Measurements from ENCODE around the gene TSPAN11.

Gene TSPAN11

DNA sequence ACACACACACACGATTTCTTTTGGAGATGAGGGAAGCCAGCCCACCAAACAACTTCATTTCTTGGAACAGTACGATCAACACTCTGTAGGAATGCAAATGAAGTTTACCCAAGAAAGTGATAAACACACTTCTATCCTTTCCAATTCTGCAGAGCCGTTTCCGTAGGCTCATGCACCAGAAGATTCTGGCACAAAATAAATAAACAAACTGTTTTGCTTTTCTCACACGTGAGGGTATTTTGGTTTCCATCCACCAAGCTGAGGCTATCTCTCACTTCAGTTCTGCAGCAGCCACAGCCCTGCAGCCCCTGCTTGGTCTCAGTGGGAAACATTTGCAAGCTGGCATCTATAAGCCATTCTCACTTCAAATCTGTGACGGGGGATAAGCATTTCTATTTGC is 15.3 kb upstream of the TSPAN11 start:
- Histone ChIP-seq H3K36me3 (no peaks in the 10 kb centered on the region), H3K9me3 (no peaks in the 10 kb centered on the region), H3K4me3 (no peak overlapping the region), H4K20me1 (no peaks in the 10 kb centered on the region), H3K4me1 (no peaks in the 10 kb centered on the region), H3K4me2 (no peak overlapping the region), H3K9ac (no peak overlapping the region), H3K27me3 (no peaks in the 10 kb centered on the region), H3K27ac (no peak overlapping the region)
- no peak for TF ChIP-seq Cebpa-rat (IDR thresholded peaks at IDR 0.05)

DNA sequence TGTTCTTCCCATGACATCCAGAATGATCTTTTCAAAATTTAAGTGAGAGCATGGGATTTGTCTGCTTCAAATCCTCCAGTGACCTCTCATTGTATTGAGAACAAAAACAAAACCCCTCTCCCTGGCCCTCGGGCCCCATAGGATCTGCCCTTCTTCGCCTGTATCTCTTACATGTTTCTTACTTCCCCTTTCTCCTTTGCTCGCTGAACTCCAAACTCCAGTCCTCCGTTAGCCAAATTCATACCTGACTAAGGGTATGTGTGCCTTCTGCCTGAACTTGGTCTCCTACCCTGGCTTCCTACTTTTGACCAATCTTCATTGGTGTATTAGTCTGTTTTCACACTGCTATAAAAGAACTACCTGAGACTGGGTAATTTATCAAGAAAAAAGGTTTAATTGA is 13.2 kb upstream of the TSPAN11 start:
- H3K4me3 ChIP-seq: no peak overlapping the region
- H3K9me3 ChIP-seq: no peaks in the 10 kb centered on the region
- H3K9ac ChIP-seq: no peak overlapping the region
- H3K4me2 ChIP-seq: no peak overlapping the region
- H3K27ac ChIP-seq: no peak overlapping the region
- no peaks in the 10 kb centered on the region for H3K27me3 ChIP-seq
- no peaks in the 10 kb centered on the region for H3K36me3 ChIP-seq
- no peaks in the 10 kb centered on the region for H4K20me1 ChIP-seq
- TF ChIP-seq Cebpa-rat (IDR thresholded peaks at IDR 0.05): no peak
- H3K4me1 ChIP-seq: no peaks in the 10 kb centered on the region

DNA sequence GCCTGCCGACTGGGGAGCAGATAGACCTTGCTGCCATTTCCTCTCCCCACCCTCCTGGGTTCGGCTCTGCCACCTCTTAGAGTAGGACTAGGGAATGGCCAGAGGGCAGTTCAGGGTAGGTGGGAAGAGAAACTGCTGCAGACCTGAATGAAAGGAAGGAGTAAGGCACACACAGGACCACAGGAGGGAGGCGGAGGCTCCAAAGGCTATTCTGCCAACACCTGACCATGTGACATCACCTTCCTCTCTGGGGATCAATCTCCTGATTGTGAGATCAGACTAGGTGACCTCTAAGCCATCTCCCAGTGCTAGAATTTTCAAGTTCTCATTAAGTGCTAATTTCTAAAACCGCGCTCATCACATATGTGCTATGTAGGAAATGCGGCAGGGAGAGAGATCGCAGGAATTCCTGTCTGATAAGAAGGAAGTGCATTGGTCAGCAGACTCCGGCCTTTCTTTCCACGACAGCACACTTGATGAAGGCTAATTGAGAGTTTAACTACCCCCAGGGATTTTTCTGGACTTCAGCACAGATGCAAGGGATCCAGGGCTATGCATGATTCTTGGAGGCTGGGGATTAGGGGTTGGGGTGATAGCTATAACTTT is 11.5 kb upstream of the TSPAN11 start:
- no peaks in the 10 kb centered on the region for H4K20me1 ChIP-seq
- no peak overlapping the region for H3K9ac ChIP-seq
- H3K36me3 ChIP-seq: no peaks in the 10 kb centered on the region
- no peak overlapping the region for H3K4me2 ChIP-seq
- H3K27ac ChIP-seq: no peak overlapping the region
- no peaks in the 10 kb centered on the region for H3K27me3 ChIP-seq
- H3K4me3 ChIP-seq: no peak overlapping the region
- TF ChIP-seq Cebpa-rat (IDR thresholded peaks at IDR 0.05): no peak
- no peaks in the 10 kb centered on the region for H3K9me3 ChIP-seq
- H3K4me1 ChIP-seq: no peaks in the 10 kb centered on the region

DNA sequence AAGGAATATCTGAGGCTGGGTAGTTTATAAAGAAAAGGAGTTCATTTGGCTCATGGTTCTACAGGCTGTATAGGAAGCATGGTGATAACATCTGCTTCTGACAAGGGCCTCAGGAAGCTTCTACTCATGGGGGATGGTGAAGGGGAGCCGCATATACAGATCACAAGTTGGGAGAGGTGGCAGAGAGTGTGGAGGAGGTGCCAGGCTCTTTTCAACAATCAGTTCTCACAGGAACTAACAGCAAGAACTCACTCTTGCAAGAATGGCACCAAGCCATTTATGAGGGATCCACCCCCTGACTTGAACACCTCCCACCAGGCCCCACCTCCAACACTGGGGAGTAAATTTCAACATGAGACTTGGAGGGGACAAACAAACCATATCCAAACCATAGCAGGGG is 3.5 kb upstream of the TSPAN11 start:
- no peak overlapping the region for H3K4me2 ChIP-seq
- no peaks in the 10 kb centered on the region for H3K4me1 ChIP-seq
- no peaks in the 10 kb centered on the region for H3K36me3 ChIP-seq
- no peak for TF ChIP-seq Cebpa-rat (IDR thresholded peaks at IDR 0.05)
- no peaks in the 10 kb centered on the region for H3K27me3 ChIP-seq
- H3K4me3 ChIP-seq: no peak overlapping the region
- no peak overlapping the region for H3K27ac ChIP-seq
- H4K20me1 ChIP-seq: no peaks in the 10 kb centered on the region
- peaks cover 6% of the 10 kb centered on the region; the same call in 1 of the 2 replicates for H3K9me3 ChIP-seq
- no peak overlapping the region for H3K9ac ChIP-seq

DNA sequence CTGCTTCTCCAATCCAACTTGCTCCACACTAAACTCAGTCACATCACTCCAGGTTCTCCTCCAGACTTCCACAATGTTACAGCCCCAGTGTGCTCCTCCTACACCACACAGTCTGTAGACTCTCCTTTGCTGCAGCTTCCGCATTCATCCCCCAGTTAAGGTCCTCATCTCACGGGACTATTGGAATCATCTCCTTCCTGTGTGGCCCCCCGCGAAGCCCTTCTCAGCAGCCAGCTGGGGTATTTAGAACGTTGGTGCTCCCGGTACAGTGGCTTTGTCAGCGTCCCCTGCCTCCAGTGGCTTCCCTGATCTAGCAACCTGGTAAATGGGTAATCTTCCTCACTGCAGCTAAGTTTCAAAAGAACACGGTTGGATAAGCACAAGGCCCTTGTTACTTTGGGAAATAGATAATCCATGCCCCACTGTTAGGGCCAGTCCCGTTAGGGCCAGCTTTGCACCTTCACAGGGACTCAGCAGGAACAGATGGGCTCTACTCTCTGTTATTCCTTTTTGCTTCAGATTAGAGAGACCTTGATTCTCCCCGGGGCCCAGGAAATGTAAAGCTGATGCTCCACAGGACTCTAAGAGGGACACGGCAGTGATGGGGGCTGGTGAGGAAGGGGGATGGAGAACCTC is 823 bp upstream of the TSPAN11 start:
- no peaks in the 10 kb centered on the region for H4K20me1 ChIP-seq
- no peaks in the 10 kb centered on the region for H3K27me3 ChIP-seq
- H3K27ac ChIP-seq: no peak overlapping the region
- peaks cover 6% of the 10 kb centered on the region; the same call in 1 of the 2 replicates for H3K9me3 ChIP-seq
- no peaks in the 10 kb centered on the region for H3K36me3 ChIP-seq
- TF ChIP-seq Cebpa-rat (IDR thresholded peaks at IDR 0.05): no peak
- H3K4me1 ChIP-seq: no peaks in the 10 kb centered on the region
- no peak overlapping the region for H3K4me3 ChIP-seq
- no peak overlapping the region for H3K9ac ChIP-seq
- H3K4me2 ChIP-seq: no peak overlapping the region

DNA sequence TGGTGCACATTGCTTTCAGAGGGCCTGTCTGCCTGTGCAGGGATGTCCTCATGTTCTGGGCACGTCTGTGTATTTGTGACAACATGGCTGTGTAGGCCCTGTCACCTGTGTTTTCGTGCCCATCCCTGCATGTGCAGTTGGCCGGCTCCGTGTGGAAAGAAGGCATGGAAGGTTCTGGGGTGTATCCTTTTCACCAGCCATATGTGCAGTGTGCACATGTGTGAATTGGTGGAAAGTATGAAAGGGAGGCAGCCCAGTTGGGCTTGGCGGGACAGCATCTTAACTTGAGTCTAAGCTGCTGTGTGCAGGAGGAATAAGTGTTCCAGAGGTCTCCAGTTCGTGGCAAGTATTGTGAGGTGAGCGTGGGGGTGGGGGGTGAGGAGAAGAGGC is 669 bp downstream of the TSPAN11 start:
- TF ChIP-seq Cebpa-rat (IDR thresholded peaks at IDR 0.05): no peak
- H3K36me3 ChIP-seq: no peaks in the 10 kb centered on the region
- H3K9ac ChIP-seq: no peak overlapping the region
- H3K4me1 ChIP-seq: no peaks in the 10 kb centered on the region
- H3K27me3 ChIP-seq: no peaks in the 10 kb centered on the region
- no peak overlapping the region for H3K4me2 ChIP-seq
- H3K27ac ChIP-seq: no peak overlapping the region
- peaks cover 6% of the 10 kb centered on the region; the same call in 1 of the 2 replicates for H3K9me3 ChIP-seq
- no peak overlapping the region for H3K4me3 ChIP-seq
- H4K20me1 ChIP-seq: no peaks in the 10 kb centered on the region

DNA sequence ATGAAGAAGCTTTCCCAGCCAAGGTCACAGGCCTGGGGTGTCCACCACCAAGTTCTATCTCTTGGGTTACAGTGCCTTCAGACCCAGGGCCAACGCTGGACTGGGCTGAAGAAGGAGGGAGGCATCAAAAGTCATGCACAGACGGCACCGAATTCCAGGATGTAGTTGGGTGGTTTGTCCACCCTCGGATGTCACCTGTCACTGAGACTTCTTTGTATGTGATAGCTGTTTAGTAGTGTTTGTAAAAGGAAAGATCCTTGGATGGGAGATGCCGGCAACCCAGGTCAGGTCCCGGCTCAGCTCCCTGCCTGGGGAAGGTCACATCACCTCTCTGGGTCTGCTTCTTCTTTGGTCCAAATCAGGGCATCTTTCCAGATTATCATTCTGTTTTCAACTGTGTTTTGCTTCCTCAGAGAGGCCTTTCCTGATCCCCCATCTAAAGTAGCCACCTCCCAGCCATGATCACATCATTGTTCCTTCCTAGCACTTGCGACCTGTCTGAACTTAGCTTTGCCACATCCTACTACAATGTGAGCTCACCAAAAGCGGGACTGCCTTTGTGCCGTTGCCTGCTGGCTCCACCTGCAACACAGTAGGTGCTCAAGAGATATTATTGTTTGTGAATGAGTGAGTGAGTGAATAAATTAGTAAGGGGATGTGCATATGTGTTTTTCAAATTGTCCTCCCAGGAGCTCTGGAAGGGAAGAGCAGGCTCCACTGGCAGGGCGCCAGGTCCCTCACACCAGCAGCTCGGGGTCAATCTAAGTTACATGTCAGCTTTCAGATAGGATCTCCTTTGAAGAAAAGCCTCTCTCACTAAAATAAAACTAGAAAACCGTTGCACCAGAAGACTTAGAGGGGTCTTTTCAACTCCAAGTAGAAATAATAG is 2.1 kb downstream of the TSPAN11 start:
- Histone ChIP-seq H3K4me2 (no peak overlapping the region), H3K4me1 (no peaks in the 10 kb centered on the region), H4K20me1 (no peaks in the 10 kb centered on the region), H3K9me3 (peaks cover 6% of the 10 kb centered on the region; the same call in 1 of the 2 replicates), H3K27ac (no peak overlapping the region), H3K9ac (no peak overlapping the region), H3K4me3 (no peak overlapping the region), H3K27me3 (no peaks in the 10 kb centered on the region), H3K36me3 (no peaks in the 10 kb centered on the region)
- TF ChIP-seq Cebpa-rat (IDR thresholded peaks at IDR 0.05): no peak

DNA sequence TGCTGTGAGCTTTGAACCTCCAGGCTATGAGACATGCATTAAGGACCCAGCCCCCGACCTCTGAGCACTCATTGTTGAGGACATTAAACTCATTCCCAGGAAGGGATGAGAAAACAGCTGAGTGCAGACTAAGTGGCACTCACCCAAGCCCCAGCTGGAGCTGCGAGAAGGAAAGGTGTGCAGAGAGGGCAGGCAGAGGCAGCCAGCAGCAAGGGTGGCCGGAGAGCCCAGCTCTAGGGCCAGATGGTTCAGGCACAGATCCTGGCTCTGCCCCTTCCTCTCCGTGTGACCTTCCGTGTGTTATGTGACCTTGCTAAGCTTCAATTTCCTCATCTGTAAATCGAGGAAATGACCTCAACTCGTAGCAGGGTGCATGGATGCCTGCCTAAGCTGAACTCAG is 3.7 kb downstream of the TSPAN11 start:
- no peak for TF ChIP-seq Cebpa-rat (IDR thresholded peaks at IDR 0.05)
- H3K4me3 ChIP-seq: no peak overlapping the region
- no peaks in the 10 kb centered on the region for H3K36me3 ChIP-seq

DNA sequence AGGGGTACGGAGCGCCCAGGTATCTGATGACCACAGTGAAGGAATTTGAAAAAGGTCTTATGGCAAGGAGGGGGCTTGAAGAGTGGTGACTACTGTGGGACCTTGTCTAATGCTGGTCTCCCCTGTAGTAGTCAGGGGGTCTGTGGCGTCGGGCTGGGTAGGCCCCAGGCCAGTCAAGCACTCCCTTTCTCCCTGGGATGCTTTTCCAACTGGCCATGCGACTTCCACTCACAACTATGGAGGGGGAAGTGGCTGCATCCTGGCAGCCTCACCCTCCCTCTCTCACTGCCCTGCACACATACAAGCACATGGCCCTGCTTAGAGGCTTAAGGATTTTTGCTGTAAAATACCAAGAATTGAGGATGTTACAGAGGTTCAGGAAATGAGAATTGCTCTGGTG is 4.1 kb downstream of the TSPAN11 start:
- Histone ChIP-seq H3K4me3 (no peak overlapping the region), H3K9me3 (peaks cover 21% of the 10 kb centered on the region), H3K27me3 (no peaks in the 10 kb centered on the region), H4K20me1 (no peaks in the 10 kb centered on the region), H3K27ac (no peak overlapping the region), H3K9ac (no peak overlapping the region), H3K4me1 (no peaks in the 10 kb centered on the region), H3K4me2 (no peak overlapping the region), H3K36me3 (no peaks in the 10 kb centered on the region)
- TF ChIP-seq Cebpa-rat (IDR thresholded peaks at IDR 0.05): no peak

More for the DNA sequence above, 3.7 kb downstream of the TSPAN11 start:
- no peak overlapping the region for H3K9ac ChIP-seq
- no peak overlapping the region for H3K4me2 ChIP-seq
- H3K4me1 ChIP-seq: no peaks in the 10 kb centered on the region
- H3K9me3 ChIP-seq: peaks cover 21% of the 10 kb centered on the region
- no peak overlapping the region for H3K27ac ChIP-seq
- no peaks in the 10 kb centered on the region for H4K20me1 ChIP-seq
- no peaks in the 10 kb centered on the region for H3K27me3 ChIP-seq

DNA sequence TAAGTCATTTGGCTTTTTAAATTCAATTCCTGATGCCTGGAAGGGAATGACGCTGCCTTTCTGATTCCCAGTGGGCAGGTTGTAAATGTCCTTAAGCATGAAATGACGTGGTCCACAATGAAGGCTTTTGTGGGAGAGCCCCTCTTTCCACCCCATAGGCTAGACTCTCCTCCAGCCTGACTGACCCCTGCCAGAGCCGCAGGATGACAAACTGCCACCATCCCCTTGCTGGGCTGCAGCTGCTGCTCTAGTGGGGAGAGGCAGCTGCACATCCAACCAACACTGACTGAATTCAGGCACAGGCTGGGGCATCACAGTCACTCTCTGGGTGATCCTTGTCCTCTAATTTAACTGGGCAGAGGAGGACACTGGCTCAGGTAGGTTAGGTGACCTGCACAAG is 6.3 kb downstream of the TSPAN11 start:
- Histone ChIP-seq H3K4me2 (no peak overlapping the region), H3K36me3 (no peaks in the 10 kb centered on the region), H3K27ac (no peak overlapping the region), H3K4me3 (no peak overlapping the region), H3K27me3 (no peaks in the 10 kb centered on the region), H3K4me1 (no peaks in the 10 kb centered on the region), H3K9ac (no peak overlapping the region), H4K20me1 (no peaks in the 10 kb centered on the region), H3K9me3 (peaks cover 15% of the 10 kb centered on the region)
- no peak for TF ChIP-seq Cebpa-rat (IDR thresholded peaks at IDR 0.05)

Data from BLaER1 (cell line).